HG03342 (cell line): ENCODE results near the gene FADS6.

Experiments used
- ATAC-seq: cut with Tn5 transposase; IDR thresholded peaks from one replicate; pipeline ENCODE4 v1.9.1; 2021; ENCODE audit warnings: mild to moderate bottlenecking, moderate library complexity; ENCODE audit not compliant: unreplicated experiment

The FADS6 gene

GRCh38 chr17:74855323-74855722 lies 38.1 kb downstream of the FADS6 start:
- ATAC-seq: no peak

- ATAC-seq: no peak
Observed at GRCh38 chr17:74854792-74855191, 38.6 kb downstream of the FADS6 start.

DNA sequence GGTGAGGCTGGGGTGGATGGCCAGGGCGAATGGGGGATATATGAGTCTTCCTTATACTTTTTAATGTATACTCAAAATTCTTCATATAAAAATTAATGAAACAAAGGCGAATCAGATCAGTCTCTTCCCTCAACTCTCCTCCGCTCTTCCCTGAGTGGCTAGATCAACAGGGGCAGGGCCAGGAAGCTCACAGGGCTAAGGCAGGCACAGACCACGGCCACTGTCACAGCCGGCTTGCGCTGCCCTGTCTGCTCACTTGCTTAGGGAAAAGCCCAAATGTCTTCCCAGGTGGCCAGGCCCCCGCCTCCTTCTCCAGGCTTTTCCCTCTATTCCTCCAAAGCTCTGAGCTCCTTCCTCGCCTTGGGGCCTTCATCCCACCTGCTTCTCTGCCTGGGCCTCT lies 39.8 kb downstream of the FADS6 start:
- no peak for ATAC-seq

DNA sequence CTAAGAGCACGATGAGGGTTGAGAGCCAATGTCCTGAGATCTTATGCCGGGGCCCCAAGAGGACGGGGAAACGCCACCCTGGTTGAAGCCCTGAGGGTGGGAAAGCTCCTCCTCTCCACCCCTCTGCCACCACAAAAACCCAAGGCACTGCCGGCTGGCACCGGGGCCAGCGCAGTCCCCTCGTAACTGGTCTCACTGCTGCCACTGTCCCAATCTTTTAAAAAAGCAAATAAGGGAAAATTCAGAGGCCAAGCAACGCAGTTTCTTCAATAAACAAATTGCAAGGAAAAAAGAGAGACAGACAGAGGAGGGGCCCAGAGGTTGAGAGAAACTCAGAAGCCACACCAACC lies 40.4 kb downstream of the FADS6 start:
- ATAC-seq: no peak

- no peak for ATAC-seq
Observed at GRCh38 chr17:74852237-74853047, 41.0 kb downstream of the FADS6 start.

DNA sequence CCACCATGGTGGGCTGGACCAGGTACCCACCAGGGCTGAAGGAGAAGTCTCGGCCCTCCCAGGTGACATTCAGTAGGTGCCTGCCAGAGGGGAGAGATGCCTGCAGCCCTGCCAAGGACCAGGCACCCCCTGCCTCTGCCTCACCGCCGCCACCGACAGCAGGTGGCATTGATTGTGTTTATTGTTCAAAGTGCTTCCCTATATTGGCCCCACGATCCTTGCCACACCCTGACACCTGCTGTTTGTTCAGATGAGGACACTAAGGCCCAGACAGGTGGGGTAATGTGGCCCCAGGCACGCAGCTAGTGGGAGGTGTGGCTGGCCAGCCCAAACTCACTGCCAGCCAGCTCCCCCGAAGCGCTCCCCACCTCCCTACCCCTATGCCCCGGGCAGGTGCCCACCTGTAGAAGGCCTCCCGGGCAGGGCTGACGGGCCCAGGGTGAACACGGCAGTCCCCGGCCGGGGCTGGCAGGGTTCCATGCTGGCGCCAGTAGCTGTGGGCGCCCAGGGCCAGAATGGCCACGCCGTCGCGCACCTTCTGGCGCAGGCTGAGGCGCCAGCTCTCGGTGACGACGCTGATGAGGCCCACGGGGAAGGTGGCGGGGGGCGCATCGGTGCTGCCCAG lies 41.7 kb downstream of the FADS6 start:
- no peak for ATAC-seq

DNA sequence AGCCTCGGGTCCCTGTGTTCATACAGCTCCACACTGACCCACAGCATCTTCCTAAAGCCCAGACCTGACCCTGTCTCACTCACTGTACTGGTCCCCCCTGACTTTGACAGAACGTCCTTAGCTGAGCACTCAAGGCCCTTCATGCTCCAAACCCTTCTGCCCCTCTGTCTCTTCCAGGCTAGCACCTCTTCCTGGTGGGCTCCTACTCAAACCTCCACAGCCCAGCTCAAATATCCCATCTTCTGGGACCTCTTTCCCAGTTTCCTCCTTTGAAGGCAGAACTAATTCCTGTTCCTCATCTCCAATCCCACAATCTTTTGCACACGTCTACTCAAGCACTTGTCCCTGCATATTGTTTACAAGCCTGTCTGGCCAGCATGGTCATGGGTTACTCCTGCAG lies 42.5 kb downstream of the FADS6 start:
- no peak for ATAC-seq

DNA sequence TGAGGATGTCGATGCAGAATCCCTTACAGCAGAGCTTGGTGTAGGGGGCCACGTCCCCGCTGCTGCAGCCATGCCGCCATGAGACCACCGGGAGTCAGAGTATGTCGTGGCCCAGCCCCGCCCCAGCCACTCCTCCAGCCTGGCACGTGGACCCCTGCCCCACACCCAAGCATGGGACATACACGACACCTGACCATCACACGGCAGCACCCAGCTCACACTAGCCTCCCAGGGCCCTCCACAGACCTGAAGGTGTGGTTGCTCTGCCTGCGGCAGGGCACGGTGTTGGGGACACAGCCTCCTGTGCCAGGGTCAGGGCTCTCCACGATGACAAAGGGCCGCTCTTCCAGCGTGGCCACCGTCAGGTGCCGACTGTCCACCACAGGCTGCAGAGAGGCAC lies 43.1 kb downstream of the FADS6 start:
- ATAC-seq: no peak

DNA sequence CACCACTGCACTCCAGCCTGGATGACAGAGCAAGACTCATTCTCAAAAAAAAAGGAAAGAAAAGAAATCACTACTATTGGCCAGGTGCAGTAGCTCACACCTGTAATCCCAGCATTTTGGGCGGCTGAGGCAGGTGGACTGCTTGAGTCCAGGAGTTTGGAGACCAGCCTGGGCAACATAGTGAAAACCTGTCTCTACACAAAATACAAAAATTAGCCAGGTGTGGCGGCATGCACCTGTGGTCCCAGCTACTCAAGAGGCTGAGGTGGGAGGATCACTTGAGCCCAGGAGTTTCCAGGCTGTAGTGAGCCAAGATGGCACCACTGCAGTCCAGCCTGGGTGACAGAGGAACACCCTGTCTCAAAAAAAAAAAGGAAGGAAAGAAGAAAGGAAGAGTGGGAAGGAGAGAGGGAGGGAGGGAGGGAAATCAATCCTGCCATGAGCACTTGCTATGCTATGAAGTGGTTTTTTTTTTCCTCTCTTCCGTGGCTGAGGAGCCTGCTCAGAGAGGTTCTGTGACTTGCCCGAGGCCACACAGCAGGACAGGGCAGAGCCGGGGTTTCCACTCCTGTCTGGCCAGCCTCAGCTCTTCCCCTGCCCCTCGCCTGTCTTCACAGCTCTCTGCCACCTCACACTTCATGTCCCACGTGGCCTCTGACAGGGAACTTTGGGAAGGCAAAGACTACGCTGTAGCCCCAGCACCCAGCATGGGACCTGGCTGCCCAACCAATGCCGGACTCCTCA lies 44.6 kb downstream of the FADS6 start:
- ATAC-seq: no peak

DNA sequence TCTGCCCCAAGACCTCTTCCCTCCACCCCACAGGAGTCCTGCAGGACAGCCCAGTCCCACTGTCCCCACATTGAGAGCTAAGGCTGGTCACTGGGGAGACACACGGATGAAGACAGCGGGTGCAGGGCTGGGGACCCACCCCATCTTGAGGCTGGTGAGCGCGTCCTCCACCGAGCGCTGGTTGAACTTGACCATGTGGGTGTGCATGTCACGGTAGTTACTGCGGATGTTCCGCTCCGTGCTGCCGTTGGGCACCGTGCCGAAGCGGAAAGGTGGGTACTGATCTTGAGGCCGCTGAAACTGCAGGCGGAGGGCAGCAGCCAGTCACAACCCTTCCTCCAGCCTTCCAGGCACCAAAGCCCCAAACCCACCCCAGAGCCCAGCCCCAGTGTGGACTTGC lies 46.8 kb downstream of the FADS6 start:
- no peak for ATAC-seq

GRCh38 chr17:74843352-74843627 lies 50.1 kb downstream of the FADS6 start:
- no peak for ATAC-seq

GRCh38 chr17:74842599-74843351 lies 50.7 kb downstream of the FADS6 start:
- ATAC-seq: no peak

DNA sequence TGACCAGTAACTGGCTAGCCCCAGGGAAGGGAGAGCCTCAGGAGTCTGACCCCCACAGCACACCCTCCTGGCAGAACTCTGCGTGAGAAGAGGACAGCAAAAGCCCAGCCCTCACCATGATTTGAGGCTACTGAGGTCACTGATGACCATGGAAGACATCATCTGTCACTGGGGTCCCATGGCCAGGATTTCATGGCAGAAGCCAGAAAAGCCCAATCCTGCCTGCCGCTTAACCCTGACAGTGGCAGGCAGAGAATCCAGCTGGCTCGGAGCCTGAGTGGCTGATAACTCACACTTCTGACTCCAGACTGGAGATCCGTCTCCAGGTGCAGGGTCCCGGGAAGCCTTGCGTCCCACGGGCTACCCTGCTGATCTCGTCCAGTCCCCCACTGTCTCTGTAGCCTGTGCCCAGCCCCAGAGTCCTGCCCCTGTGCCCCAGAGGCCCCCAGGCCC lies 51.3 kb downstream of the FADS6 start:
- no peak for ATAC-seq

DNA sequence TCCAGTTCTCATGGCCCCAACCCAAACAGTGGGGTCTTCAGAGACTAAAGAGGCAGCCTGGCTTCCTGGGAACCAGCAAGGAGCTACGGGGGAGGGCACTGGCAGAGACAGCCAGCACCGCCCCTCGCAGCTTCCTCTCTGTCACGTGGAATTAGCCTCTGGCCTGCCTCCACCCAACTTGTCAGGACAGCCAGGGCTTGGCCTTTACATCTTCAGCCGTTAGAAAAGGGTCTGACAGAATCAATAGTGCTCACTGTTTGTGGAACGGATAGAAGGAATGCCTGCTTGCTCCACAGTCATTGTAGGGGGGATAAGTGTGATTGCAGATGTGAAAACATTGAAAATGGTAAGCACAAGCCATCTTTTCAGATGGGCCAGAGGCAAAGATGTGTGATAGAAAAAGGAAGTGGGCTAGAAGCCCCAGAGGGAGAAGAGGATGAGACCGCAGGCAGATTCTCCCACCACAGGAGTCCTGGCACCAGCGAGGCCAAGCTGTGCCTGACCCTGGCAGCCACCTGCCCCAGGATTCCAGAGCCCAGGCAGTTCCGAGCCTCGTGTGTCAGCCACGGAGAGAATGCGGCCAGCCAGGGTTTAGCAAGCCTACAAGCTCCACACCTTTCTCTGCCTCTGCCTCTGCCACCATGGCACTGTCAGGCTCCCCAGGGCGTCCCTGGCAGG lies 52.3 kb downstream of the FADS6 start:
- ATAC-seq: no peak

GRCh38 chr17:74839990-74840852 lies 53.2 kb downstream of the FADS6 start:
- no peak for ATAC-seq

DNA sequence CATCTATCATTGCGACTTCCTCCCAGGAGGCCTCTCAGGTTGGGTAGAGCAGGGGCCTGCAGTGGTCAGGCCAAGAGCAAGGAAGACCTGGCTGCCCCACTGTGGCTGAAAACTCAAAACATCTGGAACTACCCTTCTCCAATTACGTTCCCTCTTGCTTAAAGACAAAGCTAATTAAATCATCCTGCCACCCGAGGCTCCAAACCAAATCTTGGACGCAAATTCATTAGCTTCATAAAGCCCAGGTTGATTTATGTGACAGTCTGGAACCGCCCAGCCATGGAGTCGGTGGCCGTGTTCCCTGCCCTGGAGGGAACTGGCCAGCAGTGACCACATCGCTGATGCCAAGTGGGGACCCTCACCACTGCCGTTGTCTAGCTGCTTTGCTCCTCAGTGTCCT lies 55.2 kb downstream of the FADS6 start:
- no peak for ATAC-seq

GRCh38 chr17:74836691-74837467 lies 56.6 kb downstream of the FADS6 start:
- no peak for ATAC-seq

GRCh38 chr17:74836191-74836590 lies 57.2 kb downstream of the FADS6 start:
- no peak for ATAC-seq
